Stimulated activated CD8-positive, alpha-beta memory T cell treated with anti-CD3 and anti-CD28 coated beads, Interleukin-15, amount 100 ng/mL, for 48 hours (primary cell): ENCODE results near the gene FER.

Experiments used
- DNase-seq, 2 donors: peaks; one replicate each; pipeline ENCODE4 v3.0.0-alpha.2; 2020; ENCODE audit warnings: low read depth in 2 of 2

FER gene

DNA sequence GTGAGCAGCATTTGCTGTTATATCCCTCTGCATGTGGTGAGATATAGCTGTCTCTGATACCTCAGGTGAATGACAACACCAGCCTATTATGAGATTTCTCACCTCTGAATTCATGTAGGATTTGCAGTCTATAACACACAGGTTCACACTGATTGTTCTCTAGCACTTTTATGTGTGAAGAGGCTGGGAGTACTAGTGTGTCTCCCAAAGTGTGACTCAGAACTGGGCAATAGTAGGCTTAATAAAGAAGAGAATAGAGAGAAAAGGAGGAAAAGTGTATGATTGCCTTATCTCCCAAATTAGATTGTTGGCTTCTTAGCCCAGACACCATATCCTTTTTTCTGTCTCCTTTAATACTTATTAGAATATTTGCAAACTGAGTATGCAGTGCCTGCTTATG, 430.1 kb downstream of the FER start:
- no peak for DNase-seq

GRCh38 chr5:109180668-109181067, 433.0 kb downstream of the FER start:
- DNase-seq = no peak

- DNase-seq = no peak
These were observed 439.1 kb downstream of the FER start for GRCh38 chr5:109186759-109187158.

- no peak for DNase-seq
These were observed 443.5 kb downstream of the FER start for GRCh38 chr5:109191153-109191558.

GRCh38 chr5:109192027-109192426, 444.3 kb downstream of the FER start:
- no peak for DNase-seq

- DNase-seq = no peak
These were observed 445.0 kb downstream of the FER start for GRCh38 chr5:109192555-109193281.

DNA sequence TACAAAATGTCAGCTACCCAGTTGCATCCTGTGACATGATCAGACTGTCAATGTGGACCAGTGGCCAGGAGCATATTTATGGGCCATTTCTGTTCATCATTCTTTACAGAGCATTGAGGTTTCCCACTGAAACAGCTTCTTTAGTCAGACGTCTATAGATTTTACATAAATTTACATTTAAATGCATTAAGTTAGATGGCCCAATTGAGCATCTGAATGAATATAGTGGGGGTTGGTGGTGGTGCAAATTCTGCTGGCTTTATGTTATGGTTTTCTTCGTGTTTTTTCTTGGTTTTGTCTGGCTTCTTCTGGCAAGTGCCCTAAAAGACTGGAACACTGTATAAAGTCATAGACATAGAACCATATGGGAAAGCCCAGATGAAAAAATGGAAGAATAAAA, 448.0 kb downstream of the FER start:
- no peak for DNase-seq

DNA sequence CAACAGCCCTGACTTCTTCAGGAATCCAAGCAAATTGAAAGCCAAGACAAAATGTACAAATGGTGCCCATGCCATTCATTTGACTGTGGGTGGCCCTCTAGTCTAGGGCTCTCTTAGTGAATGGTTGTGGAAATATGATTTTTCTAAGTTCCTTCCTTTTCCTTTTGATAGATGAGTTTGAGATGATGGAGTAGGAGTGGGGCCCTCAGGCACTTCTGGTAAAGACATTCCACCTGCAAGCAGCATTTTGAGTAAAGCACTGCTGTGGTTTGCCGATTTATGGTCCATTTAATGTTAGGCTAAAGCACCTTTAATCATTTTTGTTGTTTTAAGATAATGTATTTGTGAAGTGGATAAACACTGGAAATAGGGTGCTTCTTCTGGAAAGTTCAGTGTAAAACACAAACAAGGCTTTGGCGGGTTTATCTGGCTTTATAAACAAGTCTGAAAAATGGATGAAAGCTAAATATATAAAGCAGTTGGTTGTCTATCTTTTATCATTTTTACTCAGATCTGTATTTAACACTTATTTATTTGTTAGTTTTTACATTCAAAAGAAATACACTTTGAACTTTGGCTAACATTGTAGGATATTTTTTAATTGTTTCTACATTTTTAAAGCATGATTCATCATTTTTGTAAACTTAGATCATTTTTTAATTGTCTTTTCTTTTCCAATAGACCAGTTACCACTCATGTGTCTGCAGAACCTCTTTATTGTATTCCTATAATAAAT, 448.6 kb downstream of the FER start:
- no peak for DNase-seq

DNA sequence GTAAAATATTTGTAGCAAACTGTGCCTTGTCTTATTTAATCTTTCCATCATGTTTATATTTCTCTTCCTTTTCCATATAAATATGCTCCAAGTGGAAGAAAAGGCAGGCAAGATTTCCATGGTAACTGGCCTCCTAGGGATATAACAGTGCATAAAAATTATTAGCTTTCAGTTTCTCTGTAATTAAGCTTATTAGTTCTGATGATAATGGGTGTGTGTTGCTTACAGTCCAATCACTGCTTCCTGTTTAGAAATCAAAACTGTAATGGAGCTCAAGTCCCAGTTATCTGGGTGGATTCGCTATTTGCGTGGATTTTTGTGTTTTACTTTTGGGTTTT, 449.1 kb downstream of the FER start:
- DNase-seq = no peak

DNA sequence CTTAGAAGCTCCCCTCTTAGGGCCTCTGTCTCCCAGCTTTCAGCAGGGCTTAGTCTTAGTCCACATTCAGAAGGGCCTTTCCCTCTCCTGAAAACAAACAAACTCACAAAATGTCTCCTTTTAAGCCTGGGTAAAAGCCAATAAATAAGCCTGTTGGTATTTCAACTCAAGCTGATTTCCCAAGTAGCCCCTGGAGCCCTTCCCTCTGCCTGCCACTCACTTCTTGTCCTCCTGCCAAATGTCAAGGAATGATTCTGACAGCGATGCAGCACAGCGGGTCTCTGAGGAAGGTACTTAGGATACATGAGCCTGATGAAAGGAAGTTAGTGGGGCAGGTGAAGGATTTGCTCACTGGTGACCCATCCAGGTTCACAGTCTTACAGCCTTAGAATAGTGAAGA, 451.6 kb downstream of the FER start:
- DNase-seq = no peak

DNA sequence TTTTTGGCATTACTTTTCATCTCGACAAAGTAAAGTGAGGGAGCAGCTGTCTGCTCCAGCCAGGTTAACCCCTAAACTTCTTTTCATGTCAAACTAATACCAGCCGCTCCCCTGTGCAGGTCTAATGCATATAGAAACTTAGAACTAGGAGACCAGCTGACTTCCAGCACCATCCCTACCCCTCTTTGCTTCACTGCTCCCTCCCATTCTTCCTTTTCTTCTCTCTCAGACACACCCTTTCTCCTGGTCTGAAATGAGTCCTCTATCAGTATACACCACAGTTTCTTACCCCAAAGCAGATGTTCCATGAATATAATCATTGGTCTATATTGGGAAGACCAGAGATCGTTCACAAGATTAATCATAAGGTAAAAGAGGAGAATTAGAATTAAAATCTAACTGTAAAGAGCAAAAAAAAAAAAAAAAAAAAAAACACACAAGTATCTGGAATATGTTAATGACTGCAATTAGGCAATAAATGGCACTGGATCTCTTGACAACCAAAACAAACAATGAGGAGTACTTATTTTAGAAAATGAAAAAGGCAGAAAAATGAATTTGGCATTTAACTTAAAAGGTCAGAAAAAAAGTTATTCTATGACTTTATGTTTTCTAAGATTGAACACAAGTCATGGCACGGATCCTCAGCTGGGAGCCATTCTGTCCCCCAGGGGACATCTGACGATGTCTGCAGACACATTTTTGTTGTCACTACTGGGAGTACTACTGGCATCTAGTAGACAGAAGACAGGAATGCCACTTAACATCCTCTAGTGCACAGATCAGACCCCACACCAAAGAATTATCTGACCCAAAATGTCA, 452.3 kb downstream of the FER start:
- DNase-seq = no peak

DNA sequence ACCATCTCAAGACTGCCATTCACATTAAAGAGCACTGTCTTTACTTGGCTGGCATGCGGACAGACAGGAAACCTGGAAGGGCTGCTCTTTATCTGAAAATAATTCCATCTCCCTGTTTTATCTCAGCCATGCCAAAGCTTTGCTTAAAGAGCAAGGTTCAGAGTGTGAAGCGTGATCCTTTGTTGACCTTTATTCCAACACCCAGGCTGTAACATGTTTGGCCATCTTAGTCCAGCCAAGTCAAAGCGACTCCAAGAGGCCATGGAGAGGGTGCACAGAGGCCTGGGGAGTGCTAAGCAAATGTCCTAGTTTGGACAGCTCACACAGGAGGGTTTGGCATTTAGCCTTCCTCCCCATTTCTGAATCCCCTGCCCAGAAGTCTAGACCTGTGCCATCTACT, 467.3 kb downstream of the FER start:
- no peak for DNase-seq

- DNase-seq = no peak
These were observed 471.1 kb downstream of the FER start for GRCh38 chr5:109218818-109219217.

DNA sequence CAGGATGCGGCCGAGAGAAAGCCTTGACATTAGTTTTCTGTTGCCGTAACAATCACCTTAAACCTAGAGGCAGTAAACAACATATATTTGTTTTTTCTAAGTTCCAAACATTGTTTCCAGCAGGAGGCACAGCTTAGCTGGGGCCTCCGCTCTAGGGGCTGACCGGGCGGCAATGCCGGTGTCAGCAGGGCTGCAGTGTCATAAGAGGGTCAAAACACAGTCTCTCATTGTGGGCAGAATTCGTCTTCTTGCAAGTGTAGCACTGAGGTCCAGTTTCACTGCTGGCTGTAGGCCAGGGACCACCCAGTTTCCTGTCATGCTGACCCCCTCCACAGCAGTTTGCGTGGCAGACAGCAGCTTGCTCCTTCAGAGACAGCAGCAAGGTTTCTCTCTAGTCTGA, 475.8 kb downstream of the FER start:
- no peak for DNase-seq

DNA sequence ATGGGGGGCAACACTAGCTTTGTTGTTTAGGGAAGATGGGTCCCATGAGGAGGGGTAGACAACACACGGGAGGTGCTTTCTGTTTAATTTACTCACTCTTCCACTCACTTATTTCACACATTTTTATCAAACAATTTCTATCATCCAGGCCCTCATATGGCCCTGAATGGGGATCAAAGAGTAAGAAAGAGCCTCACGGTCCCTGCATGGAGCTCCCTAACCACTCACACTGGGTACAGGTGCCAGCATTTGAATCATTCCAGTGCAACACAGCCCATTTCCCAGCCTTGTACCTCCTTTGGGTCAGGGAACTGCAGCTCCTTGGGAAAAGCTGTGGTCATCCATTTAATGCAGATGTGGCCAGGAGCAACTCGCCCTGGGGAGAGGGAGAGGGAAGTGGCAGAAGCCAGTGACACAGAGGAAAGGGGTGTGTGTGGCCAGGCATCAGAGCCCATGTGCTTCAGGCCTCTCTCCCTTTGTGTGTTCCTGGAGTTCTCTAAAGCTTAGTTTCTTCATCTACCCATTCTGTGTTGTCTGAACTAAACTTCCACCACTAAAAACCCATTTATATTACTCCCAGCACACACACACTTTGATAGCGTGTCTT, 476.7 kb downstream of the FER start:
- DNase-seq = no peak

DNA sequence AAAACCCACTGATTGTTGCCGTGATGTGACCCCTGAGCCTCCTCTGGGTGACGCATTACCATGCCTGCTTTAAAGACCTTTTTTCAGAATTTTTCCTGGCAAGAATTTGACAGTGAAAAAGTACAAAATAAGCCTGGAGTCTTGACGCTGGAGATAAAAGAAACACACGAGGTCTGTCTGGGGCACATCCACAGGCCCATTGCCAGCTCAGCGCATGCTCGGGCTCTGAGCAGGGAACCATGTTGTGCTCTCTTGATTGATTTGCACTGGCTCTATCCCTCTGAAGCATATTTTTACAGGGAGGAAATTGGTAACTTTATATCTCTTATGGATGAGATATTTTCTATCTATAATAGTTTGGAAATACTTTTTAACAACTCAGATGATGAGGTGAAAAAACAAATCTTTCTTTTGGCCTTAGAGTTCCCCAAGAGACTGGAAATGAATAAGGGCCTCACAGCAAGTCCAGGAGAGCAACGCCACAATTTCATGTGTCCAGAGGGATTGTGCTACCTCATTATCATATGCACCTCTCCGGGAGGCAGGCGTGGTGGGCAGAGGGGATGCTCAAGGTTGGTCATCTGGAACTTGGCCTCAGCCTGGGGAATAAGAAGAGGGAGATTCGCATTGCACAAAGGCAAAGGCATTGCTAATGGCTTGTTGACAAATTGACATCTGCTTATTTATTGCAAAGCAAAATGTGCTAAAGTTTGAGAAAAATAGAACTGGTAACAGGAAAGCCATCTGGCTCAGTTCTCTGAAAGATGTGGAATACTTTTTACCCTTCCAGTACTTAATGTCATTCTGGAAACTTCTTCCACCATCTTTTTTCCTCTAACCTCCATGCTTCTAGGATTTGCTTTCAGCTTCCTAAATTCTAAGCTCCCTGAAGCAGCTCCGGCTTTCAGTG, 478.3 kb downstream of the FER start:
- no peak for DNase-seq

- DNase-seq = no peak
These were observed 482.7 kb downstream of the FER start for GRCh38 chr5:109230369-109230768.

- DNase-seq = no peak
These were observed 483.6 kb downstream of the FER start for GRCh38 chr5:109231331-109231730.

DNA sequence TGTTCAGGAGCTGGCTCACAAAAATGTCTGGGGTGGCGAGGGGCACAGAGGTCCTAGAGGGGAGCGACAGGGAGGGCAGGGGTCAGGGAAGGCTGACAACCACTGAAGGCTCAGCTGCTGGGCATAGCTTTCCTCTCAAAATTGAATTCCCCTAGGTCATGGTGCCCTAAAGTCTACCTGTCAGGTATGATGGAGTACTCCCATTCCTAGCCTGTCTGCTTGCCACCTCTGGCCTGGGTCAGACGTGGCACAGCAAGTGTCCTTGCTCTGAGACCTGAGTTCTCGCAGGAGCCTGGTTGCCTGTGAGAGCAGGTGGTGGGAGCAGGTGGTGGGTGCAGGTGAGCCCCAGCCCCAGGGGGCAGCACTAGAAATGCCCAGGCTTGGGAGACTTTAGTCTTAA, 486.7 kb downstream of the FER start:
- no peak for DNase-seq

- no peak for DNase-seq
These were observed 491.8 kb downstream of the FER start for GRCh38 chr5:109239456-109239855.

DNA sequence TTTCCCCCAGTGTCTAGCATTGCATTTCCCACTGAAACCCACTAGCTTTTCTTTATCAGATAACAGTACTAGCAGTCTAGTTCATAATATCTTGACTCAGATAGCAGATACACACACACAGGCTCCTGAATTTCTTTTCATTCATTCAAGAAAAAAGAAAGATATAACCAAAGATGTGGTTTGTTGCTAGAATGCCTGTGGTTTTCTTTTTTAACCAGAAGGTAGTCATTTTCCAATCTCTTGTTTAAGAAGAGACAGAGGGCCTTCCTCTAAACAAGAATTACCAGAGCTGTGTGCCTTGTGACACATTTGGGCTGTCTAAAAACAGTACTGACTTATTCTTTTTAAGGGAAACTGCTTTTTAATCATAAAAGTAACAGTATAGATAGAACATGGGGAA, 494.8 kb downstream of the FER start:
- DNase-seq = no peak
